Activated naive CD8-positive, alpha-beta T cell treated with anti-CD3 and anti-CD28 coated beads for 36 hours (primary cell): Measurements from ENCODE around the gene ERGIC1. TPM values are rescaled to one million over a fixed set of nuclear protein-coding genes. Genes with fewer than 3 reads are reported as not detected.

ENCODE experiments used
- DNase-seq: peaks from one replicate; pipeline ENCODE4 v3.0.0; 2021
- H3K27ac Mint-ChIP-seq: one replicate; pipeline ENCODE4 v1.8.0; 2022; ENCODE audit warnings: mild to moderate bottlenecking, moderate library complexity, mixed read lengths
- H3K27me3 Mint-ChIP-seq: one replicate; pipeline ENCODE4 v1.8.0; 2022; ENCODE audit warnings: mild to moderate bottlenecking, mixed read lengths
- H3K36me3 Mint-ChIP-seq: one replicate; pipeline ENCODE4 v1.8.0; 2021; ENCODE audit warnings: mild to moderate bottlenecking, mixed read lengths
- H3K4me1 Mint-ChIP-seq: one replicate; pipeline ENCODE4 v1.8.0; 2021; ENCODE audit warnings: mixed read lengths
- H3K4me3 Mint-ChIP-seq: one replicate; pipeline ENCODE4 v1.8.0; 2022; ENCODE audit warnings: mild to moderate bottlenecking, moderate library complexity, mixed read lengths
- H3K9me3 Mint-ChIP-seq: one replicate; pipeline ENCODE4 v1.8.0; 2022; ENCODE audit warnings: mixed read lengths
- total RNA-seq, 2 experiments: library from RNA; stranded (reverse); gene quantifications; one replicate each; pipeline ENCODE4 v1.2.3, GENCODE V29; 2021

The ERGIC1 gene
- total RNA-seq, 2 experiments from 2014 or later: 45.9 to 46.9 TPM

- no peaks in the 10 kb centered on the region for H3K27me3 Mint-ChIP-seq
Observed at GRCh38 chr5:172795318-172795977, 38.6 kb upstream of the ERGIC1 start.

DNA sequence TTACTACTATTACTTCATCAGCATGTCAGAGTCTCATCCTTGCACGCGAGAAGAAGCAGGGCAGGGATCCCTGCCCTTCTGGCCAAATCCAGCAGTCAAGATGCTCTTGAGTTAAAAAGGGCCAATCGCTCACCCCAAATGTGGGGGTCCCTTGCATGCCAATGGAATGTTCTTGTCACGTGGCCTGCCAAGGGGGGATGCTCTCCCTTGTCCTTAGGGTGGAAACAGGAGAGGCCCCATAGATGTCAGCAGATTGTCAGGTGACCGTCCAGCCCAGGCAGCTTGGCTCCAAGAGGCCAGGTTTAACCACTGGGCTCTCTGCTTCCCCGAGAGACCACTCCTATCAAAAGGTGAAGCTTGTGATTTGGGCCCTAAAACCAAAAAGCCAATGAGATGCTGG, 37.7 kb upstream of the ERGIC1 start:
- Mint-ChIP-seq H3K36me3 (no peaks in the 10 kb centered on the region), H3K9me3 (no peaks in the 10 kb centered on the region), H3K27me3 (no peaks in the 10 kb centered on the region), H3K4me1 (peaks cover 6% of the 10 kb centered on the region), H3K27ac (no peak overlapping the region), H3K4me3 (no peak overlapping the region)
- DNase-seq: no peak

More at GRCh38 chr5:172795318-172795977, 38.6 kb upstream of the ERGIC1 start:
- no peaks in the 10 kb centered on the region for H3K9me3 Mint-ChIP-seq
- peaks cover 6% of the 10 kb centered on the region for H3K4me1 Mint-ChIP-seq
- H3K4me3 Mint-ChIP-seq: no peak overlapping the region
- no peak for DNase-seq
- H3K27ac Mint-ChIP-seq: no peak overlapping the region
- H3K36me3 Mint-ChIP-seq: no peaks in the 10 kb centered on the region

DNA sequence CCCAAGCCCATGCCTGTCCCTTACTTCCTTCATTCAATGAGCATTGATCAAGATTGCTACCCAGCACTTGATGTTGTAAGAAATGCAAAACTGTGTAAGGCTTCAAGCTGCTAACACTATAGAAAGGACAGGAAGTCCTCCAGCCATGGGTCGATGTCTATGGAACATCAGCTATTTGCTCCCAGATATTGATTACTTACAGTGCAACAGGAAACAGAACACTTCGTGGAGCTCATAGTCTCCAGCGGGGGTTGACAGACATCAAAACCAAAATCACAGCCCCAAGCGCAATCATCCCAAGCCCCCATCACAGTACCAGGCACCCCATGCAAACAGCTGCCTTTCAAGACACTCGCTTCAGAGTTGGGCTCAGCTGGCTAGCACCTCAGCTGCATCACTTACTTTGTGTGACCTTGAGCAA, 36.3 kb upstream of the ERGIC1 start:
- Mint-ChIP-seq H3K4me1 (peaks cover 6% of the 10 kb centered on the region), H3K27me3 (no peaks in the 10 kb centered on the region), H3K36me3 (no peaks in the 10 kb centered on the region), H3K9me3 (no peaks in the 10 kb centered on the region), H3K27ac (no peak overlapping the region), H3K4me3 (no peak overlapping the region)
- no peak for DNase-seq

GRCh38 chr5:172798422-172799215, 35.4 kb upstream of the ERGIC1 start:
- Mint-ChIP-seq H3K36me3 (no peaks in the 10 kb centered on the region), H3K27me3 (no peaks in the 10 kb centered on the region), H3K9me3 (no peaks in the 10 kb centered on the region), H3K4me1 (peaks cover 6% of the 10 kb centered on the region), H3K27ac (no peak overlapping the region), H3K4me3 (no peak overlapping the region)
- no peak for DNase-seq

DNA sequence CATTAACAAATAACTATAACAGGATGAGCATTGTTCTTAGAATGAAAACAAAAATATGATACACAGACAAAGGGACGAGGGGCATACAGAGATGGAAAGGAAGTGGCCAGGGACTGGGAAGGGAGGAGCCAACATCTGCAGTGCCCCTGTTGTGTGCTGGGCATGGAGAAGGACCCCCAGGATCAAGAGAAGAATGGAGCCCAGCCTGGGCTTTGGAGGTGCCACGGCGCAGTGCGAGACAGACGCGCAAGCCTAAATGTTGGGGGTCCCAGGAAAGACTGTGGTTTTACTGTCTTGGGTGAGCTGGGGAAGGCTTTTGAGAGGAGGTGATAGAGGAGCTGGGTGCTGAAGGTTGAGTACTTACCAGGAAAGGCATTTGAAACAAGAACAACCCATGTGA, 34.6 kb upstream of the ERGIC1 start:
- Mint-ChIP-seq H3K4me3 (no peak overlapping the region), H3K36me3 (no peaks in the 10 kb centered on the region), H3K4me1 (peaks cover 6% of the 10 kb centered on the region), H3K9me3 (no peaks in the 10 kb centered on the region), H3K27me3 (no peaks in the 10 kb centered on the region), H3K27ac (no peak overlapping the region)
- DNase-seq: no peak

GRCh38 chr5:172800088-172800551, 33.9 kb upstream of the ERGIC1 start:
- no peak overlapping the region for H3K27ac Mint-ChIP-seq
- no peak overlapping the region for H3K4me3 Mint-ChIP-seq
- H3K36me3 Mint-ChIP-seq: no peaks in the 10 kb centered on the region
- no peak for DNase-seq
- peaks cover 6% of the 10 kb centered on the region for H3K4me1 Mint-ChIP-seq
- no peaks in the 10 kb centered on the region for H3K9me3 Mint-ChIP-seq
- H3K27me3 Mint-ChIP-seq: no peaks in the 10 kb centered on the region

- no peaks in the 10 kb centered on the region for H3K27me3 Mint-ChIP-seq
- H3K36me3 Mint-ChIP-seq: no peaks in the 10 kb centered on the region
- H3K9me3 Mint-ChIP-seq: no peaks in the 10 kb centered on the region
- no peak overlapping the region for H3K4me3 Mint-ChIP-seq
- DNase-seq: no peak
- no peak overlapping the region for H3K27ac Mint-ChIP-seq
- H3K4me1 Mint-ChIP-seq: peaks cover 6% of the 10 kb centered on the region
Observed at GRCh38 chr5:172801179-172801671, 32.8 kb upstream of the ERGIC1 start.

GRCh38 chr5:172802112-172802511, 31.9 kb upstream of the ERGIC1 start:
- Mint-ChIP-seq H3K36me3 (no peaks in the 10 kb centered on the region), H3K4me3 (no peak overlapping the region), H3K27ac (no peak overlapping the region), H3K27me3 (no peaks in the 10 kb centered on the region), H3K4me1 (peaks cover 10% of the 10 kb centered on the region), H3K9me3 (no peaks in the 10 kb centered on the region)
- no peak for DNase-seq

DNA sequence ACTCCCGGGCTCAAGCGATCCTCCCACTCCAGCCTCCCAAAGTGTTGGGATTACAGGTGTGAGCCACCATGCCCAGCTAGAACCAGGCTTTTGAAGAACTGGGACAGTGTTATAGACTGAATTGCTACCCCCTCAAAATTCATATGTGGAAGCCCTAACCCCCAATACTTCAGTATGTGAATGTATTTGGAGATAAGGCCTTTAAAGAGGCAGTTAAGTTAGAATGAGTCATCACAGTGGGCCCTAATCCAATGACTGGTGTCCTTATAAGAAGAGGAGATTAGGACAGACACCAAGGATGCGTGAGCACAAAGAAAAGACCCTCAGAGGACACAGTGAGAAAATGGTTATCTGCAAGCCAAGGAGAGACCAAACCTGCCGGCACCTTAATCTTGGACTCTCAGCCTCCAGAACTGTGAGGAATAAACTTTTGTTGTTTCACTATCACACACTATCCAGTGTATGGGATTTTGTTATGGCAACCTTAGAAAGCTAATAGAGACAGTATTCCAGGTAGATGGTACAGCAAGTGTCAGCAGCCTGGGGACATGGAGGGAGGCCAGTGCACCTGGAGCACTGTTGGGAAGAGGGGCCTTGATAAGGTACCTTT, 31.4 kb upstream of the ERGIC1 start:
- no peaks in the 10 kb centered on the region for H3K36me3 Mint-ChIP-seq
- no peak for DNase-seq
- H3K4me3 Mint-ChIP-seq: no peak overlapping the region
- H3K9me3 Mint-ChIP-seq: no peaks in the 10 kb centered on the region
- no peak overlapping the region for H3K27ac Mint-ChIP-seq
- peaks cover 16% of the 10 kb centered on the region for H3K4me1 Mint-ChIP-seq
- H3K27me3 Mint-ChIP-seq: no peaks in the 10 kb centered on the region

- Mint-ChIP-seq H3K27ac (no peak overlapping the region), H3K9me3 (peaks cover 2% of the 10 kb centered on the region), H3K36me3 (no peaks in the 10 kb centered on the region), H3K4me3 (no peak overlapping the region), H3K4me1 (peaks cover 16% of the 10 kb centered on the region), H3K27me3 (no peaks in the 10 kb centered on the region)
- DNase-seq: no peak
Observed at GRCh38 chr5:172805018-172805683, 28.9 kb upstream of the ERGIC1 start.

DNA sequence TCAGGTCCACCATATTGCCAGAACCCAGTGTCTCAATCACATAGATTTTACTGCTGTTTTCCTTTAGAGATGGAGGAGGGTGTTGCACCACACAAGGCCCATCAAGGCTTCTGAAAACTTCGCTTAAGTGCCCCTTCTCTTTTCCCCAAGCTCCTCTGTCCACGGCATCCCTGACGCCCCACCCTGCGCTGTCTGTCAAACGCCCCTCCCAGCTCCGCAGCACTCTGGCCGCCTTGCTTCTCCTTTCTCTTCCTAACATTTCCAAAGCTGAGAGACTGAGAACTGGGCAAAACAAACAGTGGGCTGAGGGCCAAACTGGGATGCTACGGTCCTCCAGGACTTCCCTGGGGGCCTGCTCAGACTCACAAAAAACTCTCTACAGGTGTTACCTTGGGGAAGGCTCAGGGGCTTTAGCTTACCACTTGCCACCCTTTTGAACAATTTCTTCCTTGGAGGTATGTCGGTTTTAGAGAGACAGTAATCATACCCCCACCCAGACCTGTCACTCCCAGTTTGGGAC, 28.3 kb upstream of the ERGIC1 start:
- DNase-seq: no peak
- H3K27me3 Mint-ChIP-seq: no peaks in the 10 kb centered on the region
- H3K4me3 Mint-ChIP-seq: no peak overlapping the region
- peaks cover 2% of the 10 kb centered on the region for H3K9me3 Mint-ChIP-seq
- H3K27ac Mint-ChIP-seq: peak overlapping the region; percentile 47
- H3K4me1 Mint-ChIP-seq: peaks cover 16% of the 10 kb centered on the region
- no peaks in the 10 kb centered on the region for H3K36me3 Mint-ChIP-seq

- H3K27me3 Mint-ChIP-seq: no peaks in the 10 kb centered on the region
- H3K4me1 Mint-ChIP-seq: peaks cover 16% of the 10 kb centered on the region
- H3K4me3 Mint-ChIP-seq: peak overlapping the region; percentile 45
- H3K36me3 Mint-ChIP-seq: no peaks in the 10 kb centered on the region
- peak overlapping the region; percentile 91 for H3K27ac Mint-ChIP-seq
- H3K9me3 Mint-ChIP-seq: peaks cover 2% of the 10 kb centered on the region
- DNase-seq: peak; percentile 89
Observed at GRCh38 chr5:172806897-172807672, 27.0 kb upstream of the ERGIC1 start.

GRCh38 chr5:172807766-172808311, 26.2 kb upstream of the ERGIC1 start:
- Mint-ChIP-seq H3K4me1 (peaks cover 16% of the 10 kb centered on the region), H3K27me3 (no peaks in the 10 kb centered on the region), H3K4me3 (peak overlapping the region; percentile 45), H3K27ac (peak overlapping the region; percentile 91), H3K36me3 (no peaks in the 10 kb centered on the region), H3K9me3 (peaks cover 2% of the 10 kb centered on the region)
- no peak for DNase-seq

DNA sequence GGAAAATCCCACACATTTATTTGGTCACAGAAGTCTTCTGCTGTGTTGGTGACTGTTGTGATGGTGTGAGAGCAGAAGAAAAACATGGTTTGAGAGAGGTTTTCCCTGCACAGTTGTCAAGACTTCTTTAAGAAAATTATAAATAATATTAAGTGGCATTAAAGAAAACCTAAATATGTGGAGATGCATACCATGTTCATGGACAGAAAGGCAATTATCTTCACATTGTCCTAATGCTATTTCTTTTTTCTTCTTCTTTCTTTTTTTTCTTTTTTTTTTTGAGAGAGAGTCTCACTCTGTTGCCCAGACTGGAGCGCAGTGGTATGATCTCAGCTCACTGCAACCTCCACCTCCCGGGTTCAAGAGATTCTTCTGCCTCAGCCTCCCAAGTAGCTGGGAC, 24.3 kb upstream of the ERGIC1 start:
- H3K36me3 Mint-ChIP-seq: no peaks in the 10 kb centered on the region

More for the DNA sequence above, 24.3 kb upstream of the ERGIC1 start:
- Mint-ChIP-seq H3K27ac (no peak overlapping the region), H3K4me3 (no peak overlapping the region), H3K4me1 (peaks cover 16% of the 10 kb centered on the region), H3K27me3 (no peaks in the 10 kb centered on the region), H3K9me3 (peaks cover 2% of the 10 kb centered on the region)
- no peak for DNase-seq
